Stimulated activated CD4-positive, alpha-beta T cell treated with anti-CD3 and anti-CD28 coated beads, Interleukin-4, amount 100 ng/mL, for 24 hours (primary cell): Measurements from ENCODE around the gene PLA2G2E.

Experiments
- DNase-seq: peaks from one replicate; pipeline ENCODE4 v3.0.0-alpha.2; 2020

The PLA2G2E gene

GRCh38 chr1:19926296-19927129, 3.1 kb upstream of the PLA2G2E start:
- DNase-seq = no peak

GRCh38 chr1:19925342-19926070, 2.1 kb upstream of the PLA2G2E start:
- DNase-seq = no peak

- DNase-seq = no peak
Observed at GRCh38 chr1:19923953-19924346, 533 bp upstream of the PLA2G2E start.

- DNase-seq = no peak
Observed at GRCh38 chr1:19922015-19922688, 1.3 kb downstream of the PLA2G2E start.

- no peak for DNase-seq
Observed at GRCh38 chr1:19921310-19921709, 2.1 kb downstream of the PLA2G2E start.

- no peak for DNase-seq
Observed at GRCh38 chr1:19920132-19920710, 3.2 kb downstream of the PLA2G2E start.

GRCh38 chr1:19918057-19918456, 5.4 kb downstream of the PLA2G2E start:
- DNase-seq = peak; percentile 86

- no peak for DNase-seq
Observed at GRCh38 chr1:19910650-19911049, 12.8 kb downstream of the PLA2G2E start.

GRCh38 chr1:19909971-19910370, 13.4 kb downstream of the PLA2G2E start:
- DNase-seq = no peak

GRCh38 chr1:19909392-19909791, 14.0 kb downstream of the PLA2G2E start:
- DNase-seq = no peak

- DNase-seq = no peak
Observed at GRCh38 chr1:19907456-19907855, 16.0 kb downstream of the PLA2G2E start.

- no peak for DNase-seq
Observed at GRCh38 chr1:19903621-19904020, 19.8 kb downstream of the PLA2G2E start.

- DNase-seq = no peak
Observed at GRCh38 chr1:19901653-19902052, 21.8 kb downstream of the PLA2G2E start.

- no peak for DNase-seq
Observed at GRCh38 chr1:19894218-19894617, 29.2 kb downstream of the PLA2G2E start.

- DNase-seq = no peak
Observed at GRCh38 chr1:19893687-19894086, 29.7 kb downstream of the PLA2G2E start.

- DNase-seq = no peak
Observed at GRCh38 chr1:19892628-19893168, 30.7 kb downstream of the PLA2G2E start.

GRCh38 chr1:19892129-19892528, 31.3 kb downstream of the PLA2G2E start:
- no peak for DNase-seq

- no peak for DNase-seq
Observed at GRCh38 chr1:19889656-19890055, 33.8 kb downstream of the PLA2G2E start.

- DNase-seq = no peak
Observed at GRCh38 chr1:19888112-19888511, 35.3 kb downstream of the PLA2G2E start.

GRCh38 chr1:19885821-19886220, 37.6 kb downstream of the PLA2G2E start:
- no peak for DNase-seq

GRCh38 chr1:19884312-19884711, 39.1 kb downstream of the PLA2G2E start:
- no peak for DNase-seq

- DNase-seq = peak; percentile 96
Observed at GRCh38 chr1:19882111-19883071, 41.0 kb downstream of the PLA2G2E start, which contains the start of gene OTUD3. Gene OTUD3 (plus strand): TSS chr1:19882395. CDS start chr1:19882514, 119 bp downstream.
